HG03139 (cell line): Measurements from ENCODE around the gene CHMP3.
A peak's percentile ranks its signal among the peaks of the same experiment; 100 is the strongest.
"Not testable (repeated sequence)": the region's sequence is repeated elsewhere in the genome, so short reads cannot be mapped to it uniquely, and the experiment has no call there.

Experiments used
- ATAC-seq: cut with Tn5 transposase; IDR thresholded peaks from one replicate; pipeline ENCODE4 v1.9.1; 2021; ENCODE audit not compliant: unreplicated experiment

CHMP3 gene

GRCh38 chr2:86562922-86563649 is at the start of gene CHMP3:
CHMP3 (minus strand) TSS chr2:86563443; CDS start chr2:86563348, 95 bp downstream.
- peak; percentile 75 for ATAC-seq

- no peak for ATAC-seq
Observed at GRCh38 chr2:86610871-86611270, 47.6 kb upstream of the CHMP3 start.

- ATAC-seq, result no peak
Observed at GRCh38 chr2:86608832-86609410, 45.7 kb upstream of the CHMP3 start.

- no peak for ATAC-seq
Observed at GRCh38 chr2:86603905-86604304, 40.7 kb upstream of the CHMP3 start.

GRCh38 chr2:86598966-86599365 is 35.7 kb upstream of the CHMP3 start:
- no peak for ATAC-seq

GRCh38 chr2:86596118-86596517 is 32.9 kb upstream of the CHMP3 start:
- no peak for ATAC-seq

- no peak for ATAC-seq
Observed at GRCh38 chr2:86593266-86593665, 30.0 kb upstream of the CHMP3 start.

GRCh38 chr2:86592547-86593230 is 29.4 kb upstream of the CHMP3 start:
- ATAC-seq, result no peak

- not testable (repeated sequence) for ATAC-seq
Observed at GRCh38 chr2:86589701-86590100, 26.5 kb upstream of the CHMP3 start.

GRCh38 chr2:86584151-86584913 is 21.1 kb upstream of the CHMP3 start:
- ATAC-seq, result no peak

- no peak for ATAC-seq
Observed at GRCh38 chr2:86580560-86580959, 17.3 kb upstream of the CHMP3 start.

- ATAC-seq, result no peak
Observed at GRCh38 chr2:86577817-86578456, 14.7 kb upstream of the CHMP3 start.

- no peak for ATAC-seq
Observed at GRCh38 chr2:86570059-86570458, 6.8 kb upstream of the CHMP3 start.

- ATAC-seq, result no peak
Observed at GRCh38 chr2:86566821-86567190, 3.6 kb upstream of the CHMP3 start.

- no peak for ATAC-seq
Observed at GRCh38 chr2:86566158-86566820, 3.0 kb upstream of the CHMP3 start.

GRCh38 chr2:86563650-86564061 is 413 bp upstream of the CHMP3 start:
- no peak for ATAC-seq

GRCh38 chr2:86562485-86562921 is 740 bp downstream of the CHMP3 start:
- peak; percentile 4 for ATAC-seq

- ATAC-seq, result no peak
Observed at GRCh38 chr2:86557836-86558235, 5.4 kb downstream of the CHMP3 start.

GRCh38 chr2:86556508-86556907 is 6.7 kb downstream of the CHMP3 start:
- no peak for ATAC-seq

GRCh38 chr2:86552889-86553288 is 10.4 kb downstream of the CHMP3 start:
- no peak for ATAC-seq
